ENCODE measurements around the gene H6PD.

H6PD gene

GRCh38 chr1:9239622-9240401, 5.2 kb downstream of the H6PD start:
- DNase-seq (ENCODE audit: low spot score) (peak; percentile 68), FAIRE-seq (no peak)

GRCh38 chr1:9240914-9241820, 6.6 kb downstream of the H6PD start:
- no peak for FAIRE-seq
- DNase-seq (ENCODE audit: low spot score): no peak

- FAIRE-seq: no peak
- no peak for DNase-seq (ENCODE audit: low spot score)
These were observed 7.3 kb downstream of the H6PD start for GRCh38 chr1:9241891-9242290.

- DNase-seq (ENCODE audit: low spot score) (no peak), FAIRE-seq (no peak)
These were observed 7.9 kb downstream of the H6PD start for GRCh38 chr1:9242338-9242969.

GRCh38 chr1:9243066-9243739, 8.6 kb downstream of the H6PD start:
- DNase-seq (ENCODE audit: low spot score) (no peak), FAIRE-seq (no peak)

- DNase-seq (ENCODE audit: low spot score) (no peak), FAIRE-seq (no peak)
These were observed 10.1 kb downstream of the H6PD start for GRCh38 chr1:9244501-9245229.

GRCh38 chr1:9245230-9245619, 10.7 kb downstream of the H6PD start:
- no peak for DNase-seq (ENCODE audit: low spot score)
- FAIRE-seq: no peak

GRCh38 chr1:9245661-9246060, 11.1 kb downstream of the H6PD start:
- FAIRE-seq (no peak), DNase-seq (ENCODE audit: low spot score) (no peak)

GRCh38 chr1:9246215-9246614, 11.6 kb downstream of the H6PD start:
- no peak for FAIRE-seq

GRCh38 chr1:9246841-9247785, 12.5 kb downstream of the H6PD start:
- FAIRE-seq: peak; percentile 44
- DNase-seq (ENCODE audit: low spot score): no peak

More at GRCh38 chr1:9246215-9246614, 11.6 kb downstream of the H6PD start:
- no peak for DNase-seq (ENCODE audit: low spot score)

- FAIRE-seq (no peak), DNase-seq (ENCODE audit: low spot score) (no peak)
These were observed 13.3 kb downstream of the H6PD start for GRCh38 chr1:9247894-9248293.

- DNase-seq (ENCODE audit: low spot score) (no peak), FAIRE-seq (no peak)
These were observed 14.0 kb downstream of the H6PD start for GRCh38 chr1:9248341-9249262.

- DNase-seq (ENCODE audit: low spot score): no peak
- FAIRE-seq: no peak
These were observed 14.6 kb downstream of the H6PD start for GRCh38 chr1:9249263-9249533.

GRCh38 chr1:9249534-9250410, 15.2 kb downstream of the H6PD start:
- no peak for FAIRE-seq
- DNase-seq (ENCODE audit: low spot score): peak; percentile 38

GRCh38 chr1:9250411-9251381, 16.1 kb downstream of the H6PD start:
- DNase-seq (ENCODE audit: low spot score) (no peak), FAIRE-seq (no peak)

- DNase-seq (ENCODE audit: low spot score) (no peak), FAIRE-seq (no peak)
These were observed 16.9 kb downstream of the H6PD start for GRCh38 chr1:9251501-9251900.

- DNase-seq (ENCODE audit: low spot score) (no peak), FAIRE-seq (no peak)
These were observed 18.4 kb downstream of the H6PD start for GRCh38 chr1:9253004-9253403.
